Measurements from ENCODE around the gene SBF2.

DNA sequence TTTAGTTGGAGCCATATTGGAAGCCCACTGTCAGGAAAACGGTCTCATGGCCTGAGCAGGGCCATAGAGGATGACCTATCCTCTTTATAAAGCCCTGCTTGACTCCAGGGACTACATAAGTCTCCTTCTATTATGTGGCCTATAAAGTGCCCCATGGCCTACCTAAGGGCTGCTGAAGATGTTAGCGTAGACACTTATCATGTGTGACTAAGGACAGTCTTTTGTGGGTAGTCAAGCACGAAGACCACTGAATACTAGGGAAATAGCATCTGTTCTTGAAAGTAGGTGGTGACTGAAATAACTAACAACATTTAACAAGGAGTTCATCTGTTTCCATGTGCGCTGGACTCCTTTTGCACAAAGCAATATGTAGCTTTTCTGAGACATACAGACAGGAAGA is 513.1 kb downstream of the SBF2 start:
- no peak for TF ChIP-seq CTCF (IDR thresholded peaks at IDR 0.05)
- TF ChIP-seq EP300 (IDR thresholded peaks at IDR 0.05): no peak
- no peak for TF ChIP-seq POLR2A (IDR thresholded peaks at IDR 0.05)
